Liver (tissue), 9 donors: ENCODE results near the gene ARCN1. TPM values are rescaled to one million over a fixed set of nuclear protein-coding genes. Genes with fewer than 3 reads are reported as not detected.

Experiments used
- DNase-seq: peaks from one replicate; pipeline ENCODE4 v3.0.0-alpha.2; 2017; ENCODE audit warnings: low spot score
- H3K27ac ChIP-seq, 2 donors: one replicate each; pipeline ENCODE4 v1.7.0; 2013; ENCODE audit warnings: inconsistent platforms in 2 of 2, low read length in 2 of 2, control low read depth in 1 of 2, low read depth in 1 of 2, mild to moderate bottlenecking in 1 of 2
- H3K27me3 ChIP-seq, 4 donors: one replicate each; pipeline versions ENCODE4 v1.6.1 to v1.7.0; 2013; ENCODE audit warnings: low read length in 3 of 4, inconsistent platforms in 1 of 4, mild to moderate bottlenecking in 1 of 4, moderate library complexity in 1 of 4; ENCODE audit not compliant: control insufficient read depth in 4 of 4, insufficient read depth in 4 of 4
- H3K36me3 ChIP-seq, 4 donors: one replicate each; pipeline versions ENCODE4 v1.6.1 to v1.7.0; 2013; ENCODE audit warnings: low read length in 3 of 4, mild to moderate bottlenecking in 3 of 4, low read depth in 1 of 4, moderate library complexity in 1 of 4; ENCODE audit not compliant: control insufficient read depth in 4 of 4, insufficient read depth in 3 of 4
- H3K4me1 ChIP-seq, 4 donors: one replicate each; pipeline versions ENCODE4 v1.6.1 to v1.7.0; 2013; ENCODE audit warnings: low read length in 3 of 4, mild to moderate bottlenecking in 3 of 4, moderate library complexity in 1 of 4; ENCODE audit not compliant: control insufficient read depth in 4 of 4, insufficient read depth in 4 of 4
- H3K4me3 ChIP-seq, 3 donors: one replicate each; pipeline versions ENCODE4 v1.6.1 to v1.7.0; 2013; ENCODE audit warnings: low read length in 3 of 3, control low read depth in 1 of 3, low read depth in 1 of 3, mild to moderate bottlenecking in 1 of 3
- H3K9ac ChIP-seq, 2 donors: one replicate each; pipeline ENCODE4 v1.7.0; 2013; ENCODE audit warnings: low read length in 2 of 2, mild to moderate bottlenecking in 2 of 2, moderate library complexity in 2 of 2, control low read depth in 1 of 2, low read depth in 1 of 2
- H3K9me3 ChIP-seq, 4 donors: one replicate each; pipeline versions ENCODE4 v1.6.1 to v1.7.0; 2013; ENCODE audit warnings: low read length in 3 of 4; ENCODE audit not compliant: control insufficient read depth in 4 of 4
- EGR1 ChIP-seq, 2 donors: IDR thresholded peaks; 2 replicates each; pipeline ENCODE4 v1.6.1; 2016 to 2018; ENCODE audit warnings: antibody characterized with exemption in 2 of 2, low read depth in 2 of 2
- FOXA1 ChIP-seq: IDR thresholded peaks from 2 replicates; pipeline ENCODE4 v1.6.1; 2016; ENCODE audit warnings: antibody characterized with exemption
- FOXA2 ChIP-seq: IDR thresholded peaks from 2 replicates; pipeline ENCODE4 v1.6.1; 2016; ENCODE audit warnings: antibody characterized with exemption
- GABPA ChIP-seq, 2 donors: IDR thresholded peaks in 1 of 2; conservative IDR thresholded peaks in 1 of 2; 2 replicates each; pipeline ENCODE4 v1.6.1; 2016; ENCODE audit warnings: antibody characterized with exemption in 2 of 2, mild to moderate bottlenecking in 1 of 2, moderate library complexity in 1 of 2
- HNF4G ChIP-seq: IDR thresholded peaks from 2 replicates; pipeline ENCODE4 v1.6.1; 2016; ENCODE audit warnings: antibody characterized with exemption
- NR2F2 ChIP-seq: IDR thresholded peaks from 2 replicates; pipeline ENCODE4 v1.6.1; 2016; ENCODE audit warnings: antibody characterized with exemption
- RAD21 ChIP-seq, 2 donors: IDR thresholded peaks; 2 replicates each; pipeline ENCODE4 v1.6.1; 2016; ENCODE audit warnings: antibody characterized with exemption in 2 of 2, mild to moderate bottlenecking in 2 of 2
- RXRA ChIP-seq, 2 donors: IDR thresholded peaks; 2 replicates each; pipeline ENCODE4 v1.6.1; 2017 to 2018; ENCODE audit warnings: antibody characterized with exemption in 2 of 2, mild to moderate bottlenecking in 1 of 2
- SP1 ChIP-seq: IDR thresholded peaks from 2 replicates; pipeline ENCODE4 v1.6.1; 2018; ENCODE audit warnings: antibody characterized with exemption, mild to moderate bottlenecking
- TAF1 ChIP-seq: conservative IDR thresholded peaks from 2 replicates; pipeline ENCODE4 v1.6.1; 2016; ENCODE audit warnings: antibody characterized with exemption, mild to moderate bottlenecking
- YY1 ChIP-seq: IDR thresholded peaks from 2 replicates; pipeline ENCODE4 v1.6.1; 2016; ENCODE audit warnings: antibody characterized with exemption, mild to moderate bottlenecking
- WGBS: extraction: QIAGEN DNeasy Blood & Tissue Kit; methylation state at CpG from one replicate; pipeline ENCODE4 v1.1.7; 2013; 5-methylcytosine and 5-hydroxymethylcytosine counted together
- polyA plus RNA-seq, 2 donors: library from polyadenylated mRNA; stranded (reverse) in 1 of 2; unstranded in 1 of 2; fragments of 200-250 nt in 1 of 2; fragments of >200 nt in 1 of 2; fragmentation: Nextera tagmentation in 1 of 2; extraction: Ambion mirVana in 1 of 2; gene quantifications; one replicate each; pipeline versions ENCODE4 v1.2.1 to v1.2.3, GENCODE V29; 2013 to 2015
- total RNA-seq, 2 donors: library from RNA; depleted of rRNA; stranded (reverse); fragments of >200 nt; gene quantifications; one replicate each; pipeline ENCODE4 v1.2.3, GENCODE V29; 2014
- TF ChIP-seq, protein P1 (sequence below): IDR thresholded peaks from 2 replicates; pipeline ENCODE4 v1.6.1; 2016; ENCODE audit warnings: antibody characterized with exemption
- TF ChIP-seq, protein P2 (sequence below): fragments of 150-350 bp; IDR thresholded peaks from 2 replicates; pipeline ENCODE4 v1.5.1; 2017; ENCODE audit warnings: improper control_type of control experiment, low read depth, low read length; ENCODE audit not compliant: missing input control
- TF ChIP-seq, protein P3 (sequence below): IDR thresholded peaks from 2 replicates; pipeline ENCODE4 v1.6.1; 2016; ENCODE audit warnings: antibody characterized with exemption
- TF ChIP-seq, protein P4 (sequence below): IDR thresholded peaks from 2 replicates; pipeline ENCODE4 v1.6.1; 2016; ENCODE audit warnings: antibody characterized with exemption
- TF ChIP-seq, protein P5 (sequence below): IDR thresholded peaks from 2 replicates; pipeline ENCODE4 v1.6.1; 2016; ENCODE audit warnings: antibody characterized with exemption, mild to moderate bottlenecking
- donor health status: healthy.
- donor health status: healthy.
- donor health status: healthy.
- donor health status: healthy.
- donor health status: healthy.

The ARCN1 gene
- total and polyA plus RNA-seq, 4 donors = 36.7 to 95.4 (median 51.8) TPM

DNA sequence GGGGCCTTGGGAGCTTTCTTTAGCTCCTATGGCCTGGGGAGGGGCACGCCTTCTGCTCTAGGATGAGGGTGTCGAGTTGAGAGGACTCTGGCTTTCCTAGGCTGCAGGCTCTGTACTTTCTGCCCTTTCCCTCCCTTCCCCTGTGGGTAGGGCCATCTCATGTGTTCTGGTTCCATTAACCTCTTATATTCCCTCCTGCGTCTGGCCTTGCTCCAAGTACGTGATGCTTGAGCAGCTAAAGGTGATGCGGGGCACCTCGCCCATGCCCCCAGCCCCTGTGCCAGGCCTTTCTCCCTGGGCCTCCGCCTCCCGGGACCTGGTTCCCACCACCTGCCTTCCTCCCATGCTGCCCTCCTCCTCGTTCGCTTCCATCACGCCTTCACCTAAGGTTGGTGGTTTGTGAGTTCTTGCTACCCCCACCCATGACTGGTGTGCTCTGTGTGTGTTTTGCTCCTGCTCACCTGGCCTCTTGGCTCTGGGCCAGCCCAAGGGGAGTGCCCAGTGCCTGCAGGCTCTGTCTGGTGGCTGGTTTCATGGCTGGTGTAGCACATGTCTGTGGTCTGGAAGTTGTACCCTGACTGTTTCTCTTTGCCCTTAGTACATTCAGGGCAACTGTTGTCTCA is 69.3 kb downstream of the ARCN1 start:
- Histone ChIP-seq H3K9ac (no peak overlapping the region), H3K36me3 (peaks cover 0 to 3% (median 0%) of the 10 kb centered on the region in 4 donors), H3K4me3 (no peak overlapping the region), H3K27me3 (no peaks in the 10 kb centered on the region), H3K27ac (no peak overlapping the region), H3K9me3 (no peaks in the 10 kb centered on the region), H3K4me1 (no peaks in the 10 kb centered on the region)
- DNase-seq = no peak
- TF ChIP-seq NR2F2 (no peak), FOXA1 (no peak), RAD21 (IDR thresholded peaks at IDR 0.05) (no peak), TAF1 (no peak), YY1 (no peak), EGR1 (IDR thresholded peaks at IDR 0.05; ENCODE audit: low read depth in 2 of 2) (no peak)
- TF ChIP-seq, protein P1, sequence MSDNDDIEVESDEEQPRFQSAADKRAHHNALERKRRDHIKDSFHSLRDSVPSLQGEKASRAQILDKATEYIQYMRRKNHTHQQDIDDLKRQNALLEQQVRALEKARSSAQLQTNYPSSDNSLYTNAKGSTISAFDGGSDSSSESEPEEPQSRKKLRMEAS = no peak
- TF ChIP-seq, protein P2, sequence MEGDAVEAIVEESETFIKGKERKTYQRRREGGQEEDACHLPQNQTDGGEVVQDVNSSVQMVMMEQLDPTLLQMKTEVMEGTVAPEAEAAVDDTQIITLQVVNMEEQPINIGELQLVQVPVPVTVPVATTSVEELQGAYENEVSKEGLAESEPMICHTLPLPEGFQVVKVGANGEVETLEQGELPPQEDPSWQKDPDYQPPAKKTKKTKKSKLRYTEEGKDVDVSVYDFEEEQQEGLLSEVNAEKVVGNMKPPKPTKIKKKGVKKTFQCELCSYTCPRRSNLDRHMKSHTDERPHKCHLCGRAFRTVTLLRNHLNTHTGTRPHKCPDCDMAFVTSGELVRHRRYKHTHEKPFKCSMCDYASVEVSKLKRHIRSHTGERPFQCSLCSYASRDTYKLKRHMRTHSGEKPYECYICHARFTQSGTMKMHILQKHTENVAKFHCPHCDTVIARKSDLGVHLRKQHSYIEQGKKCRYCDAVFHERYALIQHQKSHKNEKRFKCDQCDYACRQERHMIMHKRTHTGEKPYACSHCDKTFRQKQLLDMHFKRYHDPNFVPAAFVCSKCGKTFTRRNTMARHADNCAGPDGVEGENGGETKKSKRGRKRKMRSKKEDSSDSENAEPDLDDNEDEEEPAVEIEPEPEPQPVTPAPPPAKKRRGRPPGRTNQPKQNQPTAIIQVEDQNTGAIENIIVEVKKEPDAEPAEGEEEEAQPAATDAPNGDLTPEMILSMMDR = no peak
- TF ChIP-seq, protein P3, sequence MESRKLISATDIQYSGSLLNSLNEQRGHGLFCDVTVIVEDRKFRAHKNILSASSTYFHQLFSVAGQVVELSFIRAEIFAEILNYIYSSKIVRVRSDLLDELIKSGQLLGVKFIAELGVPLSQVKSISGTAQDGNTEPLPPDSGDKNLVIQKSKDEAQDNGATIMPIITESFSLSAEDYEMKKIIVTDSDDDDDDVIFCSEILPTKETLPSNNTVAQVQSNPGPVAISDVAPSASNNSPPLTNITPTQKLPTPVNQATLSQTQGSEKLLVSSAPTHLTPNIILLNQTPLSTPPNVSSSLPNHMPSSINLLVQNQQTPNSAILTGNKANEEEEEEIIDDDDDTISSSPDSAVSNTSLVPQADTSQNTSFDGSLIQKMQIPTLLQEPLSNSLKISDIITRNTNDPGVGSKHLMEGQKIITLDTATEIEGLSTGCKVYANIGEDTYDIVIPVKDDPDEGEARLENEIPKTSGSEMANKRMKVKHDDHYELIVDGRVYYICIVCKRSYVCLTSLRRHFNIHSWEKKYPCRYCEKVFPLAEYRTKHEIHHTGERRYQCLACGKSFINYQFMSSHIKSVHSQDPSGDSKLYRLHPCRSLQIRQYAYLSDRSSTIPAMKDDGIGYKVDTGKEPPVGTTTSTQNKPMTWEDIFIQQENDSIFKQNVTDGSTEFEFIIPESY = no peak
- WGBS = 84% methylated on average over 11 of the region's 11 CpGs

DNA sequence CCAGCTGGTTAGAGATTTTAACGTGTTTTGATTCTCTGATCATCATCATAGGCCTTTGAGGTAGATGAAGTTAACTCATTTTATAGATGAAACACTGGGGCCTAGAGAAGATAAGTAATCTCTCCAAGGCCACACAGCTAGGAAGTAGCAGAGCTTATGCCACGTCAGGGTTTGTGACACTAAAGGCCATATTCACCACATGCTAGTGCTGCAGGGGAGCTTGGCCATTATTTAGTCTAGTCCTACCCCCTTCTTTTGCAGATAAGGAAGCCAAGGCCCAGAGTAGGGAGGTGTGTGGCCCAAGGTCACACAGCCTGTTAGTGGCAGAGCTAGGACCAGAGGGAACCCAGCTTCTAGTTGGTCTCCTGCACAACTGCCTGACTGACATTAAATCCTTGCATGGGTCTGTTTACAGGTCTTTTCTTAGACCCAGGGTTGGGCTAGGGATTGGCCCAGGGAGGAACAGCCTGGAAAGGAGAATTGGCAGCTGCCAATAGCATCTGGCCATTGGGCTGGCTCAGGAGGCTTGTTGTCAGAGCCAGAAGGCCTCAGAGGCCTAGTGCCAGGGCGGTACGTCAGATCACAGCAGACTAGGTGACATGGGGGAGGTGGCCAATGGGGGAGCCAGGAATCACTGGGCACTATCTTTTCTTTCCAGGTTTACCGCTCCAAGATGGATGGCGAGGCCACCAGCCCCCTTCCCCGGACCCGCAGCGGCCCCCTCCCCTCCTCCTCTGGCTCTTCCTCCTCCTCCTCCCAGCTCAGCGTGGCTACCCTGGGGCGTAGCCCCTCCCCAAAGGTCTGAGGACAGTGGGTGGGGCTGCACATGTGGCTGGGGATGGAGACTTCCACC is 71.2 kb downstream of the ARCN1 start:
- peaks cover 0 to 3% (median 0%) of the 10 kb centered on the region in 4 donors for H3K36me3 ChIP-seq
- H3K4me3 ChIP-seq = no peak overlapping the region
- TF ChIP-seq YY1 = no peak
- TF ChIP-seq, protein P4, sequence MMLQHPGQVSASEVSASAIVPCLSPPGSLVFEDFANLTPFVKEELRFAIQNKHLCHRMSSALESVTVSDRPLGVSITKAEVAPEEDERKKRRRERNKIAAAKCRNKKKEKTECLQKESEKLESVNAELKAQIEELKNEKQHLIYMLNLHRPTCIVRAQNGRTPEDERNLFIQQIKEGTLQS = no peak
- TF ChIP-seq, protein P1 = no peak
- TF ChIP-seq, protein P2 = no peak
- TF ChIP-seq EGR1 (IDR thresholded peaks at IDR 0.05; ENCODE audit: low read depth in 2 of 2) = no peak
- TF ChIP-seq RXRA (IDR thresholded peaks at IDR 0.05) = no peak
- TF ChIP-seq, protein P5, sequence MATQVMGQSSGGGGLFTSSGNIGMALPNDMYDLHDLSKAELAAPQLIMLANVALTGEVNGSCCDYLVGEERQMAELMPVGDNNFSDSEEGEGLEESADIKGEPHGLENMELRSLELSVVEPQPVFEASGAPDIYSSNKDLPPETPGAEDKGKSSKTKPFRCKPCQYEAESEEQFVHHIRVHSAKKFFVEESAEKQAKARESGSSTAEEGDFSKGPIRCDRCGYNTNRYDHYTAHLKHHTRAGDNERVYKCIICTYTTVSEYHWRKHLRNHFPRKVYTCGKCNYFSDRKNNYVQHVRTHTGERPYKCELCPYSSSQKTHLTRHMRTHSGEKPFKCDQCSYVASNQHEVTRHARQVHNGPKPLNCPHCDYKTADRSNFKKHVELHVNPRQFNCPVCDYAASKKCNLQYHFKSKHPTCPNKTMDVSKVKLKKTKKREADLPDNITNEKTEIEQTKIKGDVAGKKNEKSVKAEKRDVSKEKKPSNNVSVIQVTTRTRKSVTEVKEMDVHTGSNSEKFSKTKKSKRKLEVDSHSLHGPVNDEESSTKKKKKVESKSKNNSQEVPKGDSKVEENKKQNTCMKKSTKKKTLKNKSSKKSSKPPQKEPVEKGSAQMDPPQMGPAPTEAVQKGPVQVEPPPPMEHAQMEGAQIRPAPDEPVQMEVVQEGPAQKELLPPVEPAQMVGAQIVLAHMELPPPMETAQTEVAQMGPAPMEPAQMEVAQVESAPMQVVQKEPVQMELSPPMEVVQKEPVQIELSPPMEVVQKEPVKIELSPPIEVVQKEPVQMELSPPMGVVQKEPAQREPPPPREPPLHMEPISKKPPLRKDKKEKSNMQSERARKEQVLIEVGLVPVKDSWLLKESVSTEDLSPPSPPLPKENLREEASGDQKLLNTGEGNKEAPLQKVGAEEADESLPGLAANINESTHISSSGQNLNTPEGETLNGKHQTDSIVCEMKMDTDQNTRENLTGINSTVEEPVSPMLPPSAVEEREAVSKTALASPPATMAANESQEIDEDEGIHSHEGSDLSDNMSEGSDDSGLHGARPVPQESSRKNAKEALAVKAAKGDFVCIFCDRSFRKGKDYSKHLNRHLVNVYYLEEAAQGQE = no peak
- TF ChIP-seq FOXA2 = no peak
- no peak for TF ChIP-seq FOXA1
- no peak for TF ChIP-seq HNF4G
- no peak for TF ChIP-seq SP1
- no peak for TF ChIP-seq GABPA (IDR thresholded peaks at IDR 0.05 in 1 of 2, conservative IDR thresholded peaks at IDR 0.05 in 1 of 2)
- no peaks in the 10 kb centered on the region for H3K27me3 ChIP-seq
- no peak overlapping the region for H3K9ac ChIP-seq
- no peaks in the 10 kb centered on the region for H3K9me3 ChIP-seq
- H3K27ac ChIP-seq = no peak overlapping the region
- H3K4me1 ChIP-seq = no peaks in the 10 kb centered on the region
- DNase-seq = no peak
- 89% methylated on average over 11 of the region's 11 CpGs for WGBS
